K562 (cell line): Measurements from ENCODE around the gene CCDC137. TPM values are rescaled to one million over a fixed set of nuclear protein-coding genes. Genes with fewer than 3 reads are reported as not detected.

Experiments
- ARHGAP35 ChIP-seq: fragments of 450-650 bp; IDR thresholded peaks from 2 replicates; pipeline ENCODE4 v1.6.1; 2018; ENCODE audit not compliant: partially characterized antibody
- CREB1 ChIP-seq, 2 experiments: sonication (generic) in 1 of 2; formaldehyde crosslinking in 1 of 2; IDR thresholded peaks; 2 replicates each; pipeline versions ENCODE4 v1.6.1 to v1.8.0; 2012 to 2022; ENCODE audit warnings: inconsistent platforms in 1 of 2, mild to moderate bottlenecking in 1 of 2, missing genetic modification reagents in 1 of 2, moderate library complexity in 1 of 2
- E2F1 ChIP-seq: sonication (generic); formaldehyde crosslinking; IDR thresholded peaks from 2 replicates; pipeline ENCODE4 v1.8.1; 2023; ENCODE audit warnings: mild to moderate bottlenecking, missing genetic modification reagents, moderate library complexity
- GATAD2A ChIP-seq: fragments of 450-650 bp; IDR thresholded peaks from 2 replicates; pipeline ENCODE4 v1.6.1; 2017
- GTF2A2 ChIP-seq: IDR thresholded peaks from 2 replicates; pipeline ENCODE4 v1.6.1; 2016; ENCODE audit warnings: mild to moderate bottlenecking, missing genetic modification characterization, missing compliant biosample characterization
- GTF2B ChIP-seq: IDR thresholded peaks from 2 replicates; pipeline ENCODE4 v1.6.1; 2011; ENCODE audit not compliant: insufficient read length; ENCODE audit errors: extremely low read depth
- HNRNPUL1 ChIP-seq: fragments of 200-400 bp; formaldehyde crosslinking; IDR thresholded peaks from 2 replicates; pipeline ENCODE4 v1.6.1; 2017; ENCODE audit warnings: low read length
- HSF4 ChIP-seq: fragments of 250-450 bp; sonication (Bioruptor Pico); IDR thresholded peaks from 2 replicates; pipeline ENCODE4 v2.1.2; 2022; ENCODE audit warnings: mild to moderate bottlenecking, moderate library complexity, borderline replicate concordance
- MBD2 ChIP-seq: sonication (generic); IDR thresholded peaks from 2 replicates; pipeline ENCODE4 v1.6.1; 2016; ENCODE audit warnings: low read depth, borderline replicate concordance
- MYBL2 ChIP-seq, 2 experiments: fragments of 450-650 bp in 1 of 2; sonication (generic) in 1 of 2; formaldehyde crosslinking in 1 of 2; IDR thresholded peaks; 2 replicates each; pipeline versions ENCODE4 v1.6.1 to v1.8.1; 2017 to 2022; ENCODE audit warnings: borderline replicate concordance in 1 of 2, inconsistent platforms in 1 of 2, low read depth in 1 of 2, mild to moderate bottlenecking in 1 of 2, missing genetic modification reagents in 1 of 2, moderate library complexity in 1 of 2
- NFXL1 ChIP-seq: fragments of 450-650 bp; formaldehyde crosslinking; IDR thresholded peaks from 2 replicates; pipeline ENCODE4 v1.4.0; 2021; ENCODE audit warnings: mild to moderate bottlenecking
- NFYB ChIP-seq: IDR thresholded peaks from 2 replicates; pipeline ENCODE4 v1.6.1; 2011; ENCODE audit warnings: mild to moderate bottlenecking, moderate library complexity; ENCODE audit not compliant: insufficient read length; ENCODE audit errors: extremely low read depth
- NONO ChIP-seq, 2 experiments: fragments of 200-400 bp in 1 of 2; fragments of 450-650 bp in 1 of 2; formaldehyde crosslinking in 1 of 2; IDR thresholded peaks; 2 replicates each; pipeline ENCODE4 v1.6.1; 2017; ENCODE audit warnings: low read depth in 2 of 2, mild to moderate bottlenecking in 2 of 2, moderate library complexity in 2 of 2, low read length in 1 of 2
- RFX1 ChIP-seq: fragments of 450-650 bp; IDR thresholded peaks from 2 replicates; pipeline ENCODE4 v1.6.1; 2016; ENCODE audit warnings: mild to moderate bottlenecking, moderate library complexity
- SP2 ChIP-seq: IDR thresholded peaks from 2 replicates; pipeline ENCODE4 v1.6.1; 2011; ENCODE audit warnings: mild to moderate bottlenecking, low read depth, low read length, moderate library complexity; ENCODE audit not compliant: poor library complexity, severe bottlenecking; ENCODE audit errors: extremely low read depth
- TEAD2 ChIP-seq: fragments of 450-650 bp; IDR thresholded peaks from 2 replicates; pipeline ENCODE4 v1.6.1; 2016; ENCODE audit warnings: missing genetic modification characterization, control low read depth, missing compliant biosample characterization
- TGIF2 ChIP-seq: sonication (generic); formaldehyde crosslinking; IDR thresholded peaks from 2 replicates; pipeline ENCODE4 v1.8.1; 2022; ENCODE audit warnings: mild to moderate bottlenecking, missing genetic modification reagents, moderate library complexity
- ZNF124 ChIP-seq: sonication (generic); formaldehyde crosslinking; IDR thresholded peaks from 2 replicates; pipeline ENCODE4 v1.8.1; 2022; ENCODE audit warnings: missing genetic modification reagents
- ZNF174 ChIP-seq: fragments of 250-450 bp; sonication (Bioruptor Pico); IDR thresholded peaks from 2 replicates; pipeline ENCODE4 v1.4.0; 2020; ENCODE audit warnings: mild to moderate bottlenecking
- ZNF311 ChIP-seq: fragments of 250-450 bp; sonication (Bioruptor Pico); IDR thresholded peaks from 2 replicates; pipeline ENCODE4 v1.4.0; 2020; ENCODE audit warnings: mild to moderate bottlenecking, moderate library complexity
- polyA plus RNA-seq, 8 experiments: library from polyadenylated mRNA; depleted of rRNA in 4 of 8; stranded (reverse) in 5 of 8; unstranded in 3 of 8; fragments of >200 nt; fragmentation: Nextera tagmentation in 2 of 8; fragmentation: Illumina TruSeq in 1 of 8; extraction: Ambion mirVana in 2 of 8; extraction: Trizol in 1 of 8; gene quantifications; 2 replicates each; pipeline versions ENCODE4 v1.2.1 to v1.2.3, GENCODE V29; 2011 to 2014; ENCODE audit warnings: inconsistent platforms in 1 of 8, missing spikeins in 1 of 8
- total RNA-seq, 7 experiments: library from RNA; depleted of rRNA in 6 of 7; stranded (reverse); fragments of >200 nt in 6 of 7; fragmentation: Illumina TruSeq in 2 of 7; extraction: Trizol in 2 of 7; gene quantifications; 2 replicates each; pipeline versions ENCODE4 v1.2.1 to v1.2.3, GENCODE V29; 2011 to 2021; ENCODE audit warnings: low replicate concordance in 1 of 7
- TF ChIP-seq, protein P1 (sequence below): fragments of 250-450 bp; sonication (Bioruptor Pico); IDR thresholded peaks from 2 replicates; pipeline ENCODE4 v1.5.0; 2021

CCDC137 gene
- total and polyA plus RNA-seq, 9 of the 15 experiments (the other 6 are each of a cell fraction or from before 2014, with no cell fraction given), result 2.3 to 68.1 (median 38.3) TPM

GRCh38 chr17:81711814-81712467 is 45.4 kb downstream of the CCDC137 start, which contains the start of gene SLC25A10 (continued):
- no peak for TF ChIP-seq MBD2
- no peak for TF ChIP-seq ZNF311 (CRISPR knock-in tag)
- no peak for TF ChIP-seq NFYB
- TF ChIP-seq GATAD2A, result no peak
- TF ChIP-seq GTF2A2 (tag), result no peak
- no peak; the same call in 1 of the 2 replicates for TF ChIP-seq E2F1
- TF ChIP-seq RFX1, result no peak
- no peak for TF ChIP-seq HNRNPUL1
- TF ChIP-seq ZNF174 (CRISPR knock-in tag), result no peak
- no peak for TF ChIP-seq MYBL2 (IDR thresholded peaks at IDR 0.05; ENCODE audit: low read depth)
- no peak for TF ChIP-seq MYBL2 (CRISPR knock-in tag; IDR thresholded peaks at IDR 0.05; ENCODE audit: borderline replicate concordance)
- no peak for TF ChIP-seq HSF4 (CRISPR knock-in tag)
- no peak for TF ChIP-seq GTF2B
- TF ChIP-seq NFXL1, result no peak
- no peak for TF ChIP-seq ZNF124
- TF ChIP-seq, protein P1, sequence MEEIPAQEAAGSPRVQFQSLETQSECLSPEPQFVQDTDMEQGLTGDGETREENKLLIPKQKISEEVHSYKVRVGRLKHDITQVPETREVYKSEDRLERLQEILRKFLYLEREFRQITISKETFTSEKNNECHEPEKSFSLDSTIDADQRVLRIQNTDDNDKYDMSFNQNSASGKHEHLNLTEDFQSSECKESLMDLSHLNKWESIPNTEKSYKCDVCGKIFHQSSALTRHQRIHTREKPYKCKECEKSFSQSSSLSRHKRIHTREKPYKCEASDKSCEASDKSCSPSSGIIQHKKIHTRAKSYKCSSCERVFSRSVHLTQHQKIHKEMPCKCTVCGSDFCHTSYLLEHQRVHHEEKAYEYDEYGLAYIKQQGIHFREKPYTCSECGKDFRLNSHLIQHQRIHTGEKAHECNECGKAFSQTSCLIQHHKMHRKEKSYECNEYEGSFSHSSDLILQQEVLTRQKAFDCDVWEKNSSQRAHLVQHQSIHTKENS (CRISPR knock-in tag), result no peak
- no peak for TF ChIP-seq SP2
- no peak for TF ChIP-seq CREB1 (IDR thresholded peaks at IDR 0.05)
- peak; percentile 48; the same call in 1 of the 2 replicates for TF ChIP-seq CREB1 (CRISPR knock-in tag; IDR thresholded peaks at IDR 0.05)
- TF ChIP-seq TGIF2, result peak; percentile 36; the same call in 1 of the 2 replicates
- TF ChIP-seq NONO (IDR thresholded peaks at IDR 0.05; ENCODE audit: low read depth in 2 of 2, low read length in 1 of 2), result peak in 1 of 2 experiments; percentile 88; a peak in 2 of 4 replicates
- TF ChIP-seq ARHGAP35, result no peak
- no peak for TF ChIP-seq TEAD2 (tag)
